H1 (cell line): ENCODE data around the gene PRKG2.

ENCODE experiments used
- ATF3 ChIP-seq: IDR thresholded peaks from 2 replicates; pipeline ENCODE4 v1.6.1; 2011; ENCODE audit warnings: low read depth, mild to moderate bottlenecking, low read length; ENCODE audit not compliant: insufficient read depth
- CHD1 ChIP-seq: IDR thresholded peaks from 2 replicates; pipeline ENCODE4 v1.6.1; 2012; ENCODE audit warnings: low read depth, low read length, improper control_type of control experiment
- CHD2 ChIP-seq: IDR thresholded peaks from 2 replicates; pipeline ENCODE4 v1.6.1; 2012; ENCODE audit warnings: low read length, improper control_type of control experiment
- CTCF ChIP-seq, 3 experiments: IDR thresholded peaks; 1 replicate in 2 of 3; 2 replicates in 1 of 3; pipeline versions ENCODE4 v1.5.1 to v1.6.1; 2011; ENCODE audit warnings: low read length in 3 of 3, mild to moderate bottlenecking in 3 of 3, inconsistent platforms in 2 of 3, low read depth in 1 of 3, moderate library complexity in 1 of 3; ENCODE audit not compliant: insufficient read depth in 1 of 3; ENCODE audit errors: control extremely low read depth in 1 of 3
- EZH2 ChIP-seq: fragments of 200-600 bp; sonication (generic); IDR thresholded peaks from 2 replicates; pipeline ENCODE4 v1.7.1; 2012; ENCODE audit warnings: low read depth, mild to moderate bottlenecking, moderate library complexity, low read length, inconsistent platforms; ENCODE audit not compliant: severe bottlenecking
- FOSL1 ChIP-seq: IDR thresholded peaks from 2 replicates; pipeline ENCODE4 v1.6.1; 2011; ENCODE audit warnings: mild to moderate bottlenecking, low read depth, low read length, moderate library complexity; ENCODE audit not compliant: insufficient read depth
- GABPA ChIP-seq: IDR thresholded peaks from 2 replicates; pipeline ENCODE4 v1.6.1; 2011; ENCODE audit warnings: mild to moderate bottlenecking, low read length, moderate library complexity, borderline replicate concordance; ENCODE audit not compliant: insufficient read depth
- JUND ChIP-seq: IDR thresholded peaks from 2 replicates; pipeline ENCODE4 v1.6.1; 2011; ENCODE audit warnings: mild to moderate bottlenecking, improper control_type of control experiment, low read length
- MAX ChIP-seq: IDR thresholded peaks from 2 replicates; pipeline ENCODE4 v1.6.1; 2012; ENCODE audit warnings: inconsistent platforms
- POLR2AphosphoS5 ChIP-seq: IDR thresholded peaks from 2 replicates; pipeline ENCODE4 v1.6.1; 2011; ENCODE audit warnings: low read depth, low read length
- RFX5 ChIP-seq: IDR thresholded peaks from 2 replicates; pipeline ENCODE4 v1.6.1; 2011; ENCODE audit warnings: low read depth, low read length, improper control_type of control experiment, borderline replicate concordance
- RNF2 ChIP-seq: fragments of 200-900, 300-1000 bp; sonication (generic); IDR thresholded peaks from 2 replicates; pipeline ENCODE4 v1.7.1; 2016; ENCODE audit warnings: borderline replicate concordance, low read depth, mild to moderate bottlenecking, antibody characterized with exemption, low read length; ENCODE audit not compliant: poor library complexity, severe bottlenecking; ENCODE audit errors: missing control alignments
- SP1 ChIP-seq: IDR thresholded peaks from 2 replicates; pipeline ENCODE4 v1.6.1; 2011; ENCODE audit warnings: low read depth, low read length
- TAF7 ChIP-seq: optimal IDR thresholded peaks from 2 replicates; pipeline ENCODE3; 2011; ENCODE audit warnings: low read depth, mild to moderate bottlenecking, inconsistent platforms, low read length, moderate library complexity, borderline replicate concordance

DNA sequence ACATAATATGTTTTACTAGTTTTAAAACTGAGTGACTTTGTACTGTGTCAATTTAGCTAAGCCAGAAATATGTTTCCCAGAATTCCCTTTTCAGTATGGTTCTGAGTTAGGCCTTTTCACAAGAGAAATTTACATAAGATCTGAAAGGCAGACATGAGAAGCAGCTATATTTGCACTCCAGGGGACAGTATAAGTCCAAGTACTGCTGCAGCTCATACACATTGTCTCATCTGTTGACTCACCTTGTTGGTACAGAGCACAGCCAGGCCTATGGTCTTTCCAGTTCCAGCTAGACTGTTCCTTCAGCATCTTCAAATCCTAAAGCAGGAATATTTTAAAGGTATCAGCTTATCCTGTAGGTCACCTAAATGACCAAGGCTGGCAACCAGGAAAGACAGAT lies 131.0 kb downstream of the PRKG2 start:
- no peak for TF ChIP-seq JUND
- TF ChIP-seq MAX: no peak
- no peak for TF ChIP-seq TAF7
- no peak for TF ChIP-seq ATF3
- no peak for TF ChIP-seq RFX5
- no peak for TF ChIP-seq SP1
- no peak for TF ChIP-seq CTCF (IDR thresholded peaks at IDR 0.05; ENCODE audit: control extremely low read depth in 1 of 3, insufficient read depth in 1 of 3, low read depth in 1 of 3, low read length in 3 of 3)
- TF ChIP-seq EZH2: no peak
- no peak for TF ChIP-seq FOSL1
- no peak for TF ChIP-seq POLR2AphosphoS5
- TF ChIP-seq CHD2: no peak
- no peak for TF ChIP-seq CHD1
- no peak for TF ChIP-seq GABPA
- TF ChIP-seq RNF2: no peak
